Uterus (tissue), 4 donors: ENCODE measurements around the gene COL27A1. TPM values are rescaled to one million over a fixed set of nuclear protein-coding genes. Genes with fewer than 3 reads are reported as not detected.
A peak's percentile ranks its signal among the peaks of the same experiment; 100 is the strongest.
"Not testable (repeated sequence)": the region's sequence is repeated elsewhere in the genome, so short reads cannot be mapped to it uniquely, and the experiment has no call there.

Experiments used
- DNase-seq, 2 donors: peaks; one replicate each; pipeline ENCODE4 v3.0.0-alpha.2; 2019 to 2020
- H3K27ac ChIP-seq, 2 donors: fragments of 200-600 bp; sonication (generic); 1 replicate in 1 of 2; 2 replicates in 1 of 2; pipeline ENCODE4 v1.5.1; 2016 to 2018
- H3K27me3 ChIP-seq, 2 donors: fragments of 200-600 bp; sonication (generic); one replicate each; pipeline ENCODE4 v1.5.1; 2018 to 2019; ENCODE audit warnings: control low read depth in 1 of 2
- H3K36me3 ChIP-seq, 2 donors: fragments of 200-600 bp; sonication (generic); one replicate each; pipeline ENCODE4 v1.5.1; 2019; ENCODE audit warnings: control low read depth in 1 of 2
- H3K4me1 ChIP-seq, 2 donors: fragments of 200-600 bp; sonication (generic); one replicate each; pipeline ENCODE4 v1.5.1; 2018 to 2019; ENCODE audit warnings: control low read depth in 1 of 2
- H3K4me3 ChIP-seq, 2 donors: fragments of 200-600 bp; sonication (generic); 1 replicate in 1 of 2; 2 replicates in 1 of 2; pipeline ENCODE4 v1.5.1; 2018 to 2019; ENCODE audit warnings: mild to moderate bottlenecking in 1 of 2
- H3K9me3 ChIP-seq, 2 donors: fragments of 200-600 bp; sonication (generic); one replicate each; pipeline ENCODE4 v1.5.1; 2019; ENCODE audit warnings: control low read depth in 1 of 2
- CTCF ChIP-seq, 4 experiments: fragments of 200-600 bp in 2 of 4; fragments of 450-650 bp in 2 of 4; sonication (generic) in 2 of 4; IDR thresholded peaks; one replicate each; pipeline ENCODE4 v1.5.1; 2016 to 2019; ENCODE audit warnings: antibody characterized with exemption in 4 of 4, mild to moderate bottlenecking in 2 of 4, moderate library complexity in 1 of 4
- POLR2A ChIP-seq, 2 donors: fragments of 450-650 bp; IDR thresholded peaks; one replicate each; pipeline ENCODE4 v1.6.1; 2016; ENCODE audit warnings: antibody characterized with exemption in 2 of 2, mild to moderate bottlenecking in 1 of 2, moderate library complexity in 1 of 2
- intact Hi-C: fragments of 100-400 bp; cut with DNase I; formaldehyde crosslinking; loops from one replicate; pipeline ENCODE4 v1.15.1; 2023; ENCODE audit warnings: low total_unique reads
- total RNA-seq, 4 donors: library from RNA; depleted of rRNA in 3 of 4; stranded (reverse); fragments of >200 nt in 3 of 4; gene quantifications; one replicate each; pipeline versions ENCODE4 v1.1.0 to v1.2.4, GENCODE V29; 2014 to 2023
- donor health status: DM: yes; HTN: yes; CAD: no.

COL27A1 gene
- total RNA-seq, 4 donors from 2014 or later = 7.9 to 52.9 (median 43.3) TPM

- TF ChIP-seq CTCF (IDR thresholded peaks at IDR 0.05) (no peak), POLR2A (IDR thresholded peaks at IDR 0.05) (no peak)
- H3K27ac ChIP-seq = no peak overlapping the region
- no peaks in the 10 kb centered on the region for H3K36me3 ChIP-seq
- H3K9me3 ChIP-seq = no peaks in the 10 kb centered on the region
- no peak for DNase-seq
- no peaks in the 10 kb centered on the region for H3K4me1 ChIP-seq
- H3K4me3 ChIP-seq = no peak overlapping the region
- no peaks in the 10 kb centered on the region for H3K27me3 ChIP-seq
- intact Hi-C loops = no loop called here
Measured at GRCh38 chr9:114330636-114331035, 175.3 kb downstream of the COL27A1 start.

GRCh38 chr9:114331229-114332195 lies 176.2 kb downstream of the COL27A1 start:
- DNase-seq, H3K36me3 ChIP-seq, H3K4me3 ChIP-seq, H3K27me3 ChIP-seq, H3K27ac ChIP-seq, intact Hi-C loops, H3K4me1 ChIP-seq, H3K9me3 ChIP-seq: not testable (repeated sequence)

GRCh38 chr9:114332474-114333040 lies 177.2 kb downstream of the COL27A1 start:
- H3K27me3 ChIP-seq, H3K9me3 ChIP-seq, H3K4me1 ChIP-seq, intact Hi-C loops, H3K27ac ChIP-seq, DNase-seq, H3K4me3 ChIP-seq, H3K36me3 ChIP-seq: not testable (repeated sequence)

GRCh38 chr9:114333718-114334117 lies 178.4 kb downstream of the COL27A1 start:
- H3K4me3 ChIP-seq, H3K27me3 ChIP-seq, DNase-seq, H3K4me1 ChIP-seq, H3K27ac ChIP-seq, H3K9me3 ChIP-seq, H3K36me3 ChIP-seq, intact Hi-C loops: not testable (repeated sequence)

GRCh38 chr9:114334490-114334889 lies 179.2 kb downstream of the COL27A1 start:
- no peak for TF ChIP-seq POLR2A (IDR thresholded peaks at IDR 0.05)
- no peak for TF ChIP-seq CTCF (IDR thresholded peaks at IDR 0.05)
- DNase-seq = no peak
- no peaks in the 10 kb centered on the region for H3K9me3 ChIP-seq
- H3K27me3 ChIP-seq = no peaks in the 10 kb centered on the region
- intact Hi-C loops = no loop called here
- H3K27ac ChIP-seq = peak overlapping the region in 1 of 2 donors; percentile 36
- no peaks in the 10 kb centered on the region for H3K36me3 ChIP-seq
- no peaks in the 10 kb centered on the region for H3K4me1 ChIP-seq
- H3K4me3 ChIP-seq = no peak overlapping the region

GRCh38 chr9:114335745-114336144 lies 180.4 kb downstream of the COL27A1 start:
- Histone ChIP-seq H3K9me3 (no peaks in the 10 kb centered on the region), H3K4me1 (no peaks in the 10 kb centered on the region), H3K27ac (no peak overlapping the region), H3K4me3 (no peak overlapping the region), H3K36me3 (no peaks in the 10 kb centered on the region), H3K27me3 (no peaks in the 10 kb centered on the region)
- intact Hi-C loops = no loop called here
- DNase-seq = no peak
- TF ChIP-seq POLR2A (IDR thresholded peaks at IDR 0.05) = no peak
- TF ChIP-seq CTCF (IDR thresholded peaks at IDR 0.05) = no peak
